K562 (cell line): ENCODE data around the gene MYO3A. TPM values are rescaled to one million over a fixed set of nuclear protein-coding genes. Genes with fewer than 3 reads are reported as not detected.

Source experiments
- ATAC-seq: fragments of 200-7000 bp; cut with Tn5 transposase; 3 replicates; pipeline ENCODE4 v1.9.1; 2020; ENCODE audit warnings: moderate library complexity
- BruUV-seq: library from RNA; stranded (reverse); fragments of 400-500 nt; replicated peaks from 2 replicates; lab custom pipeline; 2021; lab: Mats Ljungman, UMichigan
- CTCF ChIA-PET: fragments of 300-600 bp; formaldehyde crosslinking; extraction: SDS; loops from one replicate; lab custom pipeline; 2021; ENCODE audit warnings: low intra/inter-chr PET ratio; lab: Yijun Ruan, JAX
- POLR2A ChIA-PET: fragments of 300-600, 350-650 bp; sonication (Branson Sonifier 250); formaldehyde crosslinking; extraction: SDS; loops from one replicate; lab custom pipeline; 2021; ENCODE audit warnings: antibody characterized with exemption, inconsistent platforms; lab: Yijun Ruan, JAX
- DNase-seq, 4 experiments: peaks; one replicate each; pipeline versions ENCODE4 v3.0.0 to v3.0.0-alpha.2; 2011 to 2018; ENCODE audit warnings: low spot score in 3 of 4, mixed read lengths in 3 of 4; ENCODE audit errors: extremely low read depth in 1 of 4
- FAIRE-seq: peaks from 2 replicates; lab custom pipeline; 2011; peaks lifted over from hg19 to GRCh38; lab: Jason Lieb, UNC
- H2AFZ ChIP-seq: 2 replicates; pipeline ENCODE4 v1.6.0; 2011; ENCODE audit warnings: low read depth, low read length, control low read depth, inconsistent platforms
- H3K27ac ChIP-seq: fragments of 200-600 bp; 3 replicates; pipeline ENCODE4 v1.8.0; 2011; ENCODE audit warnings: low read depth, mild to moderate bottlenecking, control low read depth, inconsistent platforms, low read length, moderate library complexity, mixed read lengths; ENCODE audit errors: extremely low read depth
- H3K27me3 ChIP-seq, 2 experiments: fragments of 300-600 bp in 1 of 2; 2 replicates in 1 of 2; 3 replicates in 1 of 2; pipeline versions ENCODE4 v1.6.0 to v1.8.0; 2011; ENCODE audit warnings: inconsistent platforms in 2 of 2, low read length in 2 of 2, mild to moderate bottlenecking in 1 of 2, mixed read lengths in 1 of 2, moderate library complexity in 1 of 2; ENCODE audit not compliant: control insufficient read depth in 2 of 2, insufficient read depth in 2 of 2
- H3K36me3 ChIP-seq: fragments of 300-600 bp; 3 replicates; pipeline ENCODE4 v1.8.0; 2011; ENCODE audit warnings: mild to moderate bottlenecking, low read length, inconsistent platforms; ENCODE audit not compliant: control insufficient read depth, insufficient read depth
- H3K4me1 ChIP-seq, 2 experiments: fragments of 200-600 bp in 1 of 2; replicated peaks in 1 of 2; 2 replicates in 1 of 2; 3 replicates in 1 of 2; pipeline versions ENCODE4 v1.5.1 to v1.8.0; 2011; ENCODE audit warnings: inconsistent platforms in 2 of 2, low read length in 2 of 2, mild to moderate bottlenecking in 1 of 2, mixed read lengths in 1 of 2, moderate library complexity in 1 of 2; ENCODE audit not compliant: control insufficient read depth in 2 of 2, insufficient read depth in 2 of 2
- H3K4me2 ChIP-seq: 2 replicates; pipeline ENCODE4 v1.6.1; 2011; ENCODE audit warnings: low read length, control low read depth, inconsistent platforms, mixed read lengths; ENCODE audit not compliant: insufficient read depth
- H3K4me3 ChIP-seq: fragments of 200-600 bp; sonication (generic), shearing (Covaris generic); 2 replicates; pipeline ENCODE4 v1.5.1; 2016; ENCODE audit warnings: control low read depth, inconsistent platforms
- H3K79me2 ChIP-seq: fragments of 200-600 bp; 3 replicates; pipeline ENCODE4 v1.8.0; 2011; ENCODE audit warnings: low read length, inconsistent platforms; ENCODE audit not compliant: control insufficient read depth, insufficient read depth
- H3K9ac ChIP-seq, 2 experiments: 2 replicates each; pipeline versions ENCODE4 v1.6.0 to v1.6.1; 2011; ENCODE audit warnings: low read depth in 2 of 2, low read length in 2 of 2, control low read depth in 1 of 2, inconsistent platforms in 1 of 2, mild to moderate bottlenecking in 1 of 2, mixed read lengths in 1 of 2; ENCODE audit not compliant: insufficient read depth in 1 of 2
- H3K9me1 ChIP-seq: one replicate; pipeline ENCODE4 v1.6.0; 2011; ENCODE audit warnings: inconsistent platforms, mild to moderate bottlenecking, low read length, moderate library complexity; ENCODE audit not compliant: control insufficient read depth, insufficient read depth
- H3K9me3 ChIP-seq: replicated peaks from 2 replicates; pipeline ENCODE4 v1.5.1; 2011; ENCODE audit warnings: low read depth, low read length, inconsistent platforms; ENCODE audit not compliant: control insufficient read depth, insufficient read depth
- H4K20me1 ChIP-seq: replicated peaks from 2 replicates; pipeline ENCODE4 v1.6.1; 2011; ENCODE audit warnings: low read length, inconsistent platforms, mixed read lengths; ENCODE audit not compliant: control insufficient read depth, insufficient read depth
- CTCF ChIP-seq, 3 experiments: IDR thresholded peaks in 2 of 3; conservative IDR thresholded peaks in 1 of 3; 2 replicates each; pipeline ENCODE4 v1.5.1; 2011 to 2012; ENCODE audit warnings: low read length in 3 of 3, mild to moderate bottlenecking in 3 of 3, control low read depth in 2 of 3, improper control_type of control experiment in 1 of 3, inconsistent platforms in 1 of 3, low read depth in 1 of 3, mixed read lengths in 1 of 3, moderate library complexity in 1 of 3; ENCODE audit not compliant: insufficient read depth in 2 of 3
- MTA3 ChIP-seq: fragments of 450-650 bp; formaldehyde crosslinking; IDR thresholded peaks from 2 replicates; pipeline ENCODE4 v1.6.1; 2017; ENCODE audit warnings: mild to moderate bottlenecking, borderline replicate concordance
- ZFP1 ChIP-seq: fragments of 450-650 bp; formaldehyde crosslinking; IDR thresholded peaks from 2 replicates; pipeline ENCODE4 v1.4.0; 2020; ENCODE audit warnings: mild to moderate bottlenecking, mixed read lengths
- ZFP91 ChIP-seq: sonication (generic); formaldehyde crosslinking; IDR thresholded peaks from 2 replicates; pipeline ENCODE4 v1.8.0; 2022; ENCODE audit warnings: mild to moderate bottlenecking, missing genetic modification reagents
- ZNF175 ChIP-seq: fragments of 200-800 bp; sonication (Bioruptor generic); IDR thresholded peaks from 2 replicates; pipeline ENCODE4 v1.6.1; 2016; ENCODE audit warnings: low read depth, mild to moderate bottlenecking, missing genetic modification characterization, missing compliant biosample characterization
- WGBS: fragments of 100-300 bp; shearing (Covaris generic); methylation state at CpG from one replicate; pipeline ENCODE4 v1.1.6; 2016; ENCODE audit warnings: low coverage, mixed read lengths; ENCODE audit not compliant: insufficient coverage; ENCODE audit errors: missing lambda C conversion rate; 5-methylcytosine and 5-hydroxymethylcytosine counted together
- in situ Hi-C: fragments of 300-500 bp; cut with MboI; formaldehyde crosslinking; loops from 4 replicates; pipeline ENCODE4 v1.15.0; 2018; ENCODE audit warnings: inconsistent platforms, mixed read lengths
- intact Hi-C: fragments of 100-400 bp; cut with micrococcal nuclease; formaldehyde crosslinking; loops from 2 replicates; pipeline ENCODE4 v1.14.2; 2022
- polyA plus RNA-seq, 8 experiments: library from polyadenylated mRNA; depleted of rRNA in 4 of 8; stranded (reverse) in 5 of 8; unstranded in 3 of 8; fragments of >200 nt; fragmentation: Nextera tagmentation in 2 of 8; fragmentation: Illumina TruSeq in 1 of 8; extraction: Ambion mirVana in 2 of 8; extraction: Trizol in 1 of 8; gene quantifications; 2 replicates each; pipeline versions ENCODE4 v1.2.1 to v1.2.3, GENCODE V29; 2011 to 2014; ENCODE audit warnings: inconsistent platforms in 1 of 8, missing spikeins in 1 of 8
- total RNA-seq, 7 experiments: library from RNA; depleted of rRNA in 6 of 7; stranded (reverse); fragments of >200 nt in 6 of 7; fragmentation: Illumina TruSeq in 2 of 7; extraction: Trizol in 2 of 7; gene quantifications; 2 replicates each; pipeline versions ENCODE4 v1.2.1 to v1.2.3, GENCODE V29; 2011 to 2021; ENCODE audit warnings: low replicate concordance in 1 of 7

Gene MYO3A
- total and polyA plus RNA-seq, 9 of the 15 experiments (the other 6 are each of a cell fraction or from before 2014, with no cell fraction given) = not detected

GRCh38 chr10:26156019-26156418, 222.0 kb downstream of the MYO3A start (continued):
- TF ChIP-seq ZNF175 (CRISPR knock-in tag) = no peak
- no peak for TF ChIP-seq ZFP1 (CRISPR knock-in tag)
- no peak for TF ChIP-seq ZFP91 (CRISPR knock-in tag)

- no peak overlapping the region for H3K4me3 ChIP-seq
- intact Hi-C loops (no loop called here), in situ Hi-C loops (no loop called here)
- no peaks in the 10 kb centered on the region for H3K4me1 ChIP-seq
- DNase-seq (peak in 1 of 4 experiments; percentile 1), ATAC-seq (peak; percentile 44; the same call in 2 of the 3 replicates), FAIRE-seq (no peak)
- no peaks in the 10 kb centered on the region for H3K79me2 ChIP-seq
- no peak for TF ChIP-seq MTA3
- TF ChIP-seq CTCF (IDR thresholded peaks at IDR 0.05 in 2 of 3, conservative IDR thresholded peaks at IDR 0.05 in 1 of 3; ENCODE audit: insufficient read depth in 2 of 3, low read depth in 1 of 3, low read length in 3 of 3) = peak in 2 of 3 experiments; percentile 9 to 15; a peak in 1 of 6 replicates
- no TSS peak for BruUV-seq
- no peaks in the 10 kb centered on the region for H3K27me3 ChIP-seq
- H2AFZ ChIP-seq = no peak overlapping the region
- H3K4me2 ChIP-seq = no peak overlapping the region
- no peaks in the 10 kb centered on the region for H4K20me1 ChIP-seq
- POLR2A ChIA-PET = no interaction called here
- no peak overlapping the region for H3K9ac ChIP-seq
- CTCF ChIA-PET = no interaction called here
- no peak overlapping the region for H3K27ac ChIP-seq
- WGBS = 3% methylated on average over 4 of the region's 4 CpGs
- H3K36me3 ChIP-seq = no peaks in the 10 kb centered on the region
- H3K9me1 ChIP-seq = no peaks in the 10 kb centered on the region
- H3K9me3 ChIP-seq = no peaks in the 10 kb centered on the region
Observed at GRCh38 chr10:26157734-26158133, 223.7 kb downstream of the MYO3A start.
